IMR-90 (cell line): ENCODE measurements around the gene MMUT. TPM values are rescaled to one million over a fixed set of nuclear protein-coding genes. Genes with fewer than 3 reads are reported as not detected.

ENCODE experiments used
- ATAC-seq: fragments of 200-7000 bp; cut with Tn5 transposase; 2 replicates; pipeline ENCODE4 v1.9.1; 2020; ENCODE audit warnings: low read depth, mild to moderate bottlenecking, moderate library complexity
- BruUV-seq: library from RNA; stranded (reverse); fragments of 400-500 nt; replicated peaks from 2 replicates; lab custom pipeline; 2021; lab: Mats Ljungman, UMichigan
- CTCF ChIA-PET: fragments of 300-600 bp; formaldehyde crosslinking; extraction: SDS; loops from one replicate; lab custom pipeline; 2021; ENCODE audit warnings: antibody characterized with exemption; lab: Yijun Ruan, JAX
- POLR2A ChIA-PET: fragments of 300-600 bp; sonication (Branson Sonifier 250); formaldehyde crosslinking; loops from one replicate; lab custom pipeline; 2022; ENCODE audit warnings: antibody characterized with exemption; ENCODE audit not compliant: unreplicated experiment; lab: Charles Lee
- DNase-seq: peaks from one replicate; pipeline ENCODE4 v3.0.0; 2013
- H2AFZ ChIP-seq: replicated peaks from 2 replicates; pipeline ENCODE3; 2013; ENCODE audit warnings: low read length, mild to moderate bottlenecking; ENCODE audit not compliant: poor library complexity
- H2AK5ac ChIP-seq: 2 replicates; pipeline ENCODE4 v1.6.1; 2013; ENCODE audit warnings: low read depth, low read length, inconsistent platforms
- H2AK9ac ChIP-seq: replicated peaks from 2 replicates; pipeline ENCODE3; 2013; ENCODE audit warnings: mild to moderate bottlenecking, low read depth, low read length, moderate library complexity; ENCODE audit not compliant: poor library complexity
- H2BK120ac ChIP-seq: 2 replicates; pipeline ENCODE4 v1.6.1; 2013; ENCODE audit warnings: low read depth, low read length, inconsistent platforms
- H2BK15ac ChIP-seq: 3 replicates; pipeline ENCODE4 v1.6.1; 2013; ENCODE audit warnings: low read depth, low read length, inconsistent platforms
- H2BK20ac ChIP-seq: 2 replicates; pipeline ENCODE4 v1.6.1; 2013; ENCODE audit warnings: low read depth, mild to moderate bottlenecking, inconsistent platforms, low read length, moderate library complexity
- H2BK5ac ChIP-seq: 2 replicates; pipeline ENCODE4 v1.6.1; 2013; ENCODE audit warnings: mild to moderate bottlenecking, low read depth, low read length, inconsistent platforms; ENCODE audit not compliant: poor library complexity, severe bottlenecking
- H3K14ac ChIP-seq: replicated peaks from 2 replicates; pipeline ENCODE4 v1.6.1; 2013; ENCODE audit warnings: low read depth, low read length, inconsistent platforms
- H3K18ac ChIP-seq: 2 replicates; pipeline ENCODE4 v1.6.1; 2013; ENCODE audit warnings: low read depth, low read length, control low read depth
- H3K23ac ChIP-seq: 2 replicates; pipeline ENCODE4 v1.6.1; 2013; ENCODE audit warnings: low read depth, low read length, inconsistent platforms
- H3K27ac ChIP-seq: 2 replicates; pipeline ENCODE4 v1.5.1; 2013; ENCODE audit warnings: mild to moderate bottlenecking, control low read depth, low read length; ENCODE audit not compliant: insufficient read depth
- H3K27me3 ChIP-seq: 2 replicates; pipeline ENCODE4 v1.6.1; 2013; ENCODE audit warnings: low read length; ENCODE audit not compliant: control insufficient read depth, insufficient read depth
- H3K36me3 ChIP-seq: 2 replicates; pipeline ENCODE4 v1.6.1; 2013; ENCODE audit warnings: low read length, mixed read lengths; ENCODE audit not compliant: control insufficient read depth, insufficient read depth
- H3K4ac ChIP-seq: 2 replicates; pipeline ENCODE4 v1.6.1; 2013; ENCODE audit warnings: low read depth, low read length, inconsistent platforms
- H3K4me1 ChIP-seq: 2 replicates; pipeline ENCODE4 v1.6.1; 2013; ENCODE audit warnings: low read length, mixed read lengths; ENCODE audit not compliant: control insufficient read depth, insufficient read depth
- H3K4me2 ChIP-seq: 2 replicates; pipeline ENCODE4 v1.6.1; 2013; ENCODE audit warnings: low read depth, mild to moderate bottlenecking, control low read depth, low read length, moderate library complexity
- H3K4me3 ChIP-seq: 2 replicates; pipeline ENCODE4 v1.5.1; 2013; ENCODE audit warnings: low read depth, mild to moderate bottlenecking, control low read depth, low read length, moderate library complexity; ENCODE audit not compliant: insufficient read depth
- H3K56ac ChIP-seq: 2 replicates; pipeline ENCODE4 v1.6.1; 2013; ENCODE audit warnings: low read length, inconsistent platforms; ENCODE audit not compliant: insufficient read depth; ENCODE audit errors: extremely low read depth
- H3K79me1 ChIP-seq, 2 experiments: 2 replicates each; pipeline ENCODE4 v1.6.1; 2013; ENCODE audit warnings: low read length in 2 of 2, inconsistent platforms in 1 of 2, low read depth in 1 of 2
- H3K9ac ChIP-seq: 2 replicates; pipeline ENCODE4 v1.6.1; 2013; ENCODE audit warnings: low read depth, low read length, control low read depth
- H3K9me1 ChIP-seq: 2 replicates; pipeline ENCODE4 v1.6.1; 2013; ENCODE audit warnings: low read length, inconsistent platforms; ENCODE audit not compliant: insufficient read depth
- H3K9me3 ChIP-seq: 2 replicates; pipeline ENCODE4 v1.6.1; 2013; ENCODE audit warnings: low read length; ENCODE audit not compliant: control insufficient read depth, insufficient read depth
- H4K20me1 ChIP-seq: 2 replicates; pipeline ENCODE4 v1.6.1; 2013; ENCODE audit warnings: low read length, inconsistent platforms; ENCODE audit not compliant: insufficient read depth
- H4K5ac ChIP-seq: 2 replicates; pipeline ENCODE4 v1.6.1; 2013; ENCODE audit warnings: mild to moderate bottlenecking, low read depth, low read length, control low read depth
- H4K8ac ChIP-seq, 2 experiments: 2 replicates each; pipeline ENCODE4 v1.6.1; 2013; ENCODE audit warnings: low read depth in 2 of 2, low read length in 2 of 2, control low read depth in 1 of 2, inconsistent platforms in 1 of 2
- H4K91ac ChIP-seq: 2 replicates; pipeline ENCODE4 v1.6.1; 2013; ENCODE audit warnings: low read depth, low read length, inconsistent platforms; ENCODE audit not compliant: insufficient read depth
- BHLHE40 ChIP-seq: fragments of 150-350 bp; IDR thresholded peaks from 2 replicates; pipeline ENCODE4 v1.6.1; 2016; ENCODE audit warnings: mild to moderate bottlenecking, low read depth, low read length
- CEBPB ChIP-seq: IDR thresholded peaks from 2 replicates; pipeline ENCODE4 v1.6.1; 2012; ENCODE audit warnings: low read depth, low read length, improper control_type of control experiment
- CHD1 ChIP-seq: IDR thresholded peaks from 2 replicates; pipeline ENCODE4 v1.6.1; 2012; ENCODE audit warnings: low read depth, low read length, improper control_type of control experiment
- ELK1 ChIP-seq: fragments of 150-350 bp; IDR thresholded peaks from 2 replicates; pipeline ENCODE4 v1.6.1; 2016; ENCODE audit warnings: low read depth, mild to moderate bottlenecking, low read length, moderate library complexity, borderline replicate concordance
- FOS ChIP-seq: fragments of 150-350 bp; IDR thresholded peaks from 2 replicates; pipeline ENCODE4 v1.6.1; 2016; ENCODE audit warnings: low read depth, low read length
- MAFK ChIP-seq: IDR thresholded peaks from 2 replicates; pipeline ENCODE4 v1.6.1; 2012; ENCODE audit warnings: low read depth, low read length, improper control_type of control experiment
- MAZ ChIP-seq: IDR thresholded peaks from 2 replicates; pipeline ENCODE4 v1.6.1; 2012; ENCODE audit warnings: low read depth, mild to moderate bottlenecking, low read length, improper control_type of control experiment, moderate library complexity, borderline replicate concordance
- MXI1 ChIP-seq: IDR thresholded peaks from 2 replicates; pipeline ENCODE4 v1.6.1; 2012; ENCODE audit warnings: low read depth, mild to moderate bottlenecking, low read length, moderate library complexity, borderline replicate concordance
- NFE2L2 ChIP-seq: fragments of 150-350 bp; IDR thresholded peaks from 2 replicates; pipeline ENCODE4 v1.6.1; 2016; ENCODE audit warnings: low read depth, mild to moderate bottlenecking, low read length
- POLR2A ChIP-seq: IDR thresholded peaks from 2 replicates; pipeline ENCODE4 v1.6.1; 2012; ENCODE audit warnings: mild to moderate bottlenecking, low read depth, low read length
- RAD21 ChIP-seq: IDR thresholded peaks from 2 replicates; pipeline ENCODE4 v1.6.1; 2012; ENCODE audit warnings: low read length, improper control_type of control experiment
- RCOR1 ChIP-seq: IDR thresholded peaks from 2 replicates; pipeline ENCODE4 v1.6.1; 2012; ENCODE audit warnings: mild to moderate bottlenecking, low read length, improper control_type of control experiment; ENCODE audit not compliant: insufficient replicate concordance
- RFX5 ChIP-seq: IDR thresholded peaks from 2 replicates; pipeline ENCODE4 v1.8.0; 2012; ENCODE audit warnings: low read depth, mild to moderate bottlenecking, low read length, moderate library complexity
- SMC3 ChIP-seq: fragments of 150-350 bp; IDR thresholded peaks from 2 replicates; pipeline ENCODE4 v1.6.1; 2016; ENCODE audit warnings: low read depth, mild to moderate bottlenecking, antibody characterized with exemption, low read length, moderate library complexity
- WGBS, 2 experiments: methylation state at CpG; one replicate each; pipeline versions ENCODE4 v1.1.5 to v1.1.7; 2013; ENCODE audit warnings: missing lambda C conversion rate in 2 of 2; ENCODE audit not compliant: insufficient read length in 1 of 2; ENCODE audit errors: extremely low coverage in 2 of 2; 5-methylcytosine and 5-hydroxymethylcytosine counted together
- dilution Hi-C: fragments of 300-500 bp; cut with HindIII; formaldehyde crosslinking; loops from one replicate; pipeline ENCODE4 v1.14.3; 2018; ENCODE audit warnings: low sequenced_read_pairs; ENCODE audit not compliant: unreplicated experiment
- in situ Hi-C: fragments of 300-500 bp; cut with MboI; formaldehyde crosslinking; loops from 3 replicates; pipeline ENCODE4 v1.14.3; 2019; ENCODE audit warnings: low sequenced_read_pairs, inconsistent platforms, mixed read lengths
- intact Hi-C: fragments of 100-400 bp; cut with micrococcal nuclease; formaldehyde crosslinking; loops from 2 replicates; pipeline ENCODE4 v1.10.0; 2022
- polyA plus RNA-seq, 3 experiments: library from polyadenylated mRNA; depleted of rRNA; stranded (reverse); fragments of >200 nt; gene quantifications; 2 replicates each; pipeline ENCODE4 v1.2.3, GENCODE V29; 2012; ENCODE audit warnings: low replicate concordance in 1 of 3
- total RNA-seq: library from RNA; depleted of rRNA; stranded (reverse); fragments of >200 nt; gene quantifications from 2 replicates; pipeline ENCODE4 v1.2.3, GENCODE V29; 2012
- TF ChIP-seq, protein P1 (sequence below): conservative IDR thresholded peaks from 2 replicates; pipeline ENCODE4 v1.5.1; 2012; ENCODE audit warnings: mild to moderate bottlenecking, low read depth, low read length, improper control_type of control experiment
- TF ChIP-seq, protein P2 (sequence below): fragments of 150-350 bp; IDR thresholded peaks from 2 replicates; pipeline ENCODE4 v1.6.1; 2017; ENCODE audit warnings: mild to moderate bottlenecking, antibody characterized with exemption, low read length, low read depth

Gene MMUT
- total and polyA plus RNA-seq, 2 of the 4 experiments (the other 2 are of a cell fraction) = 10.6 to 11.7 TPM

DNA sequence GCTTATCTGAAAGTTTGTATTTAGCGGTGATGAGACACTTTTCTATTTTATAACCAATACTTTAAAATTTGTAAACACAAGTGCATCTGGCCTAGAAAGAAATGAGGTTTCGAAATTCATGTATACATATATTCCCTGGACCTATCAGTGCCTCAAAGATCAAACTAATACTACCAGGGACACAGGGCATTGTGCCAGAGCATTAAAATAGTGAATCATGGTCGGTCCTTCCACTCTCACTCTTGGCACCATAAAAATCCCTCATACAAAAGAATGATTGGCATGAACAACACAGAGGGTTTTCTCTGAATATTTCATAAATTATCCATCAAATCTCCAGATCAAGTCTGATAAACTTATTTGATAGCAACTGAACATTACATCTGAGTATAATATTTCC is 62.0 kb downstream of the MMUT start:
- POLR2A ChIA-PET = no interaction called here
- no TSS peak for BruUV-seq
- H2BK5ac ChIP-seq = no peak overlapping the region
- H3K4me3 ChIP-seq = no peak overlapping the region
- no peaks in the 10 kb centered on the region for H3K4me1 ChIP-seq
- DNase-seq (no peak), ATAC-seq (no peak)
- no peak overlapping the region for H4K91ac ChIP-seq
- no peaks in the 10 kb centered on the region for H3K36me3 ChIP-seq
- WGBS, 2 experiments = 14% methylated on average over 1 of the region's 3 CpGs; no CpG with 5 or more reads in 1 of the 2 experiments
- in situ Hi-C loops = loop anchor here (10.0 to 25.0 kb wide), 2 partner anchors 639 to 1606 kb away; no protein-coding TSS in a partner anchor
- H2AFZ ChIP-seq = no peak overlapping the region
- H4K5ac ChIP-seq = no peak overlapping the region
- intact Hi-C loops = loop anchor here (10.0 kb wide), 1 partner anchor 1306 kb away; no protein-coding TSS in a partner anchor
- no peaks in the 10 kb centered on the region for H3K9me3 ChIP-seq
- no peaks in the 10 kb centered on the region for H4K20me1 ChIP-seq
- H3K18ac ChIP-seq = no peak overlapping the region
- no peak overlapping the region for H3K4ac ChIP-seq
- no peak overlapping the region for H3K14ac ChIP-seq
- no peak overlapping the region for H2BK20ac ChIP-seq
- no peak overlapping the region for H2AK9ac ChIP-seq
- no peak overlapping the region for H4K8ac ChIP-seq
- CTCF ChIA-PET = interaction anchor here (0.6 to 1.7 kb wide), 2 partner anchors 9 to 12 kb away, joined by 4 to 5 read pairs; no protein-coding TSS in a partner anchor
- H2BK120ac ChIP-seq = no peak overlapping the region
- no peak overlapping the region for H3K4me2 ChIP-seq
- H3K56ac ChIP-seq = no peak overlapping the region
- TF ChIP-seq POLR2A = no peak
- TF ChIP-seq FOS = no peak
- no peak for TF ChIP-seq ELK1
- TF ChIP-seq, protein P1, sequence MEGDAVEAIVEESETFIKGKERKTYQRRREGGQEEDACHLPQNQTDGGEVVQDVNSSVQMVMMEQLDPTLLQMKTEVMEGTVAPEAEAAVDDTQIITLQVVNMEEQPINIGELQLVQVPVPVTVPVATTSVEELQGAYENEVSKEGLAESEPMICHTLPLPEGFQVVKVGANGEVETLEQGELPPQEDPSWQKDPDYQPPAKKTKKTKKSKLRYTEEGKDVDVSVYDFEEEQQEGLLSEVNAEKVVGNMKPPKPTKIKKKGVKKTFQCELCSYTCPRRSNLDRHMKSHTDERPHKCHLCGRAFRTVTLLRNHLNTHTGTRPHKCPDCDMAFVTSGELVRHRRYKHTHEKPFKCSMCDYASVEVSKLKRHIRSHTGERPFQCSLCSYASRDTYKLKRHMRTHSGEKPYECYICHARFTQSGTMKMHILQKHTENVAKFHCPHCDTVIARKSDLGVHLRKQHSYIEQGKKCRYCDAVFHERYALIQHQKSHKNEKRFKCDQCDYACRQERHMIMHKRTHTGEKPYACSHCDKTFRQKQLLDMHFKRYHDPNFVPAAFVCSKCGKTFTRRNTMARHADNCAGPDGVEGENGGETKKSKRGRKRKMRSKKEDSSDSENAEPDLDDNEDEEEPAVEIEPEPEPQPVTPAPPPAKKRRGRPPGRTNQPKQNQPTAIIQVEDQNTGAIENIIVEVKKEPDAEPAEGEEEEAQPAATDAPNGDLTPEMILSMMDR = no peak
- TF ChIP-seq, protein P2, sequence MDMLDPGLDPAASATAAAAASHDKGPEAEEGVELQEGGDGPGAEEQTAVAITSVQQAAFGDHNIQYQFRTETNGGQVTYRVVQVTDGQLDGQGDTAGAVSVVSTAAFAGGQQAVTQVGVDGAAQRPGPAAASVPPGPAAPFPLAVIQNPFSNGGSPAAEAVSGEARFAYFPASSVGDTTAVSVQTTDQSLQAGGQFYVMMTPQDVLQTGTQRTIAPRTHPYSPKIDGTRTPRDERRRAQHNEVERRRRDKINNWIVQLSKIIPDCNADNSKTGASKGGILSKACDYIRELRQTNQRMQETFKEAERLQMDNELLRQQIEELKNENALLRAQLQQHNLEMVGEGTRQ = no peak
- TF ChIP-seq RCOR1 = no peak
- no peak for TF ChIP-seq RFX5
- no peak for TF ChIP-seq RAD21
- TF ChIP-seq CEBPB = no peak
- no peak for TF ChIP-seq MAZ
- TF ChIP-seq MXI1 = no peak
- TF ChIP-seq CHD1 = no peak
- TF ChIP-seq SMC3 = no peak
- no peak for TF ChIP-seq NFE2L2
- no peak for TF ChIP-seq MAFK
- no peak for TF ChIP-seq BHLHE40
- H3K27ac ChIP-seq = no peak overlapping the region
- H3K9ac ChIP-seq = no peak overlapping the region
- H3K79me1 ChIP-seq = no peaks in the 10 kb centered on the region
- no peaks in the 10 kb centered on the region for H3K27me3 ChIP-seq
- H2BK15ac ChIP-seq = no peak overlapping the region
- dilution Hi-C loops = no loop called here
- no peak overlapping the region for H3K23ac ChIP-seq
- no peaks in the 10 kb centered on the region for H3K9me1 ChIP-seq
- no peak overlapping the region for H2AK5ac ChIP-seq
